Esophagus squamous epithelium (tissue), 5 donors: Measurements from ENCODE around the gene INPP4B. TPM values are rescaled to one million over a fixed set of nuclear protein-coding genes. Genes with fewer than 3 reads are reported as not detected.

ENCODE experiments used
- DNase-seq: peaks from one replicate; lab custom pipeline; 2025; lab: John Stamatoyannopoulos, UW
- H3K27ac ChIP-seq, 4 donors: fragments of 200-600 bp; sonication (generic); one replicate each; pipeline ENCODE4 v1.5.1; 2016 to 2019; ENCODE audit warnings: mild to moderate bottlenecking in 1 of 4
- H3K27me3 ChIP-seq, 4 donors: fragments of 200-600 bp; sonication (generic); 1 replicate in 3 of 4; 2 replicates in 1 of 4; pipeline versions ENCODE4 v1.5.1 to v1.6.0; 2017 to 2021; ENCODE audit warnings: antibody characterized with exemption in 1 of 4
- H3K36me3 ChIP-seq, 3 donors: fragments of 200-600 bp; sonication (generic); one replicate each; pipeline ENCODE4 v1.5.1; 2016 to 2019
- H3K4me1 ChIP-seq, 3 donors: fragments of 200-600 bp; sonication (generic); one replicate each; pipeline ENCODE4 v1.5.1; 2017 to 2019
- H3K4me3 ChIP-seq, 4 donors: fragments of 200-600 bp; sonication (generic); 1 replicate in 3 of 4; 2 replicates in 1 of 4; pipeline ENCODE4 v1.5.1; 2016 to 2019; ENCODE audit warnings: mild to moderate bottlenecking in 2 of 4, moderate library complexity in 1 of 4
- H3K9me3 ChIP-seq, 3 donors: fragments of 200-600 bp; sonication (generic); one replicate each; pipeline ENCODE4 v1.5.1; 2016 to 2019
- POLR2A ChIP-seq, 4 donors: fragments of 450-650 bp; IDR thresholded peaks; one replicate each; pipeline ENCODE4 v1.6.1; 2017; ENCODE audit warnings: antibody characterized with exemption in 4 of 4, mild to moderate bottlenecking in 4 of 4, moderate library complexity in 3 of 4
- WGBS, 2 donors: methylation state at CpG; one replicate each; pipeline ENCODE4 v1.1.5; 2018; 5-methylcytosine and 5-hydroxymethylcytosine counted together
- intact Hi-C: fragments of 100-400 bp; cut with DNase I; formaldehyde crosslinking; loops from one replicate; pipeline ENCODE4 v1.15.0; 2022
- total RNA-seq, 4 donors: library from RNA; depleted of rRNA; stranded (reverse); fragments of >200 nt; gene quantifications; one replicate each; pipeline ENCODE4 v1.1.0, GENCODE V29; 2016
- TF ChIP-seq, protein P1 (sequence below), 6 experiments: fragments of 450-650 bp in 4 of 6; fragments of 200-600 bp in 2 of 6; sonication (generic) in 2 of 6; IDR thresholded peaks; one replicate each; pipeline ENCODE4 v1.5.1; 2016 to 2019; ENCODE audit warnings: antibody characterized with exemption in 6 of 6, mild to moderate bottlenecking in 4 of 6, moderate library complexity in 4 of 6
- donor health status: DM: yes; HTN: yes; CAD: no.

Gene INPP4B
- total RNA-seq, 4 donors from 2014 or later: 14.3 to 49.7 (median 21.3) TPM

- WGBS, 2 donors: 72 to 85% methylated on average over 4 of the region's 4 CpGs
- Histone ChIP-seq H3K9me3 (no peaks in the 10 kb centered on the region), H3K36me3 (no peaks in the 10 kb centered on the region), H3K4me3 (no peak overlapping the region), H3K4me1 (peaks cover 0 to 3% (median 0%) of the 10 kb centered on the region in 3 donors), H3K27ac (no peak overlapping the region), H3K27me3 (no peaks in the 10 kb centered on the region)
- no peak for DNase-seq
- no peak for TF ChIP-seq POLR2A (IDR thresholded peaks at IDR 0.05)
- intact Hi-C loops: no loop called here
These were observed 462.2 kb downstream of the INPP4B start for GRCh38 chr4:142383800-142384470.

DNA sequence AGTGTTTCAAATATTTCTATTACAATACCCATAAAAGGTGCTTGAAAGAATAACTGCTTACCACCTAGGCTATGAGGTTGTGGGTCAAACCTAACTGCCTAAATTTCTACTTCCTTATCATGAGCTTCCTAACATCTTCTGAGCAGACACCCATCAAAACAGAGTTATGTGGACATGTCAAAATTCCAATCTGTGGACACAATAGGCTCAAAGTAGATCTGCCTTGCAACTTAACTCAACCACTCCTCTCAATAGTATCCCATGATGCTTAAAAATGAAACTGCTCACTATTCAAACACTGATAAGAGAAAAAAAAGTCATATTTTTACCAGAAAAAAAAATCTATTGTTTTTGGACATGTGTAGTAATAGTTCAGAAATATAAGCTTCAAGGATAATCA, 462.7 kb downstream of the INPP4B start:
- Histone ChIP-seq H3K9me3 (no peaks in the 10 kb centered on the region), H3K27me3 (no peaks in the 10 kb centered on the region), H3K4me3 (no peak overlapping the region), H3K27ac (no peak overlapping the region), H3K36me3 (no peaks in the 10 kb centered on the region), H3K4me1 (peaks cover 0 to 3% (median 0%) of the 10 kb centered on the region in 3 donors)
- TF ChIP-seq, protein P1, sequence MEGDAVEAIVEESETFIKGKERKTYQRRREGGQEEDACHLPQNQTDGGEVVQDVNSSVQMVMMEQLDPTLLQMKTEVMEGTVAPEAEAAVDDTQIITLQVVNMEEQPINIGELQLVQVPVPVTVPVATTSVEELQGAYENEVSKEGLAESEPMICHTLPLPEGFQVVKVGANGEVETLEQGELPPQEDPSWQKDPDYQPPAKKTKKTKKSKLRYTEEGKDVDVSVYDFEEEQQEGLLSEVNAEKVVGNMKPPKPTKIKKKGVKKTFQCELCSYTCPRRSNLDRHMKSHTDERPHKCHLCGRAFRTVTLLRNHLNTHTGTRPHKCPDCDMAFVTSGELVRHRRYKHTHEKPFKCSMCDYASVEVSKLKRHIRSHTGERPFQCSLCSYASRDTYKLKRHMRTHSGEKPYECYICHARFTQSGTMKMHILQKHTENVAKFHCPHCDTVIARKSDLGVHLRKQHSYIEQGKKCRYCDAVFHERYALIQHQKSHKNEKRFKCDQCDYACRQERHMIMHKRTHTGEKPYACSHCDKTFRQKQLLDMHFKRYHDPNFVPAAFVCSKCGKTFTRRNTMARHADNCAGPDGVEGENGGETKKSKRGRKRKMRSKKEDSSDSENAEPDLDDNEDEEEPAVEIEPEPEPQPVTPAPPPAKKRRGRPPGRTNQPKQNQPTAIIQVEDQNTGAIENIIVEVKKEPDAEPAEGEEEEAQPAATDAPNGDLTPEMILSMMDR (IDR thresholded peaks at IDR 0.05): no peak
- no peak for TF ChIP-seq POLR2A (IDR thresholded peaks at IDR 0.05)
- no peak for DNase-seq
- intact Hi-C loops: no loop called here

- peaks cover 0 to 3% (median 0%) of the 10 kb centered on the region in 3 donors for H3K4me1 ChIP-seq
- no peak overlapping the region for H3K4me3 ChIP-seq
- H3K27ac ChIP-seq: peak overlapping the region in 2 of 4 donors; percentile 22 to 29
- no peak for DNase-seq
- H3K36me3 ChIP-seq: no peaks in the 10 kb centered on the region
- intact Hi-C loops: no loop called here
- no peaks in the 10 kb centered on the region for H3K9me3 ChIP-seq
- 42 to 46% methylated on average over 5 of the region's 5 CpGs for WGBS, 2 donors
- H3K27me3 ChIP-seq: no peaks in the 10 kb centered on the region
- TF ChIP-seq, protein P1 (IDR thresholded peaks at IDR 0.05): no peak
- no peak for TF ChIP-seq POLR2A (IDR thresholded peaks at IDR 0.05)
These were observed 466.0 kb downstream of the INPP4B start for GRCh38 chr4:142380052-142380602.

GRCh38 chr4:142379277-142380051, 466.6 kb downstream of the INPP4B start:
- H3K4me1 ChIP-seq: peaks cover 0 to 3% (median 0%) of the 10 kb centered on the region in 3 donors
- intact Hi-C loops: no loop called here
- TF ChIP-seq, protein P1 (IDR thresholded peaks at IDR 0.05): no peak
- no peak for TF ChIP-seq POLR2A (IDR thresholded peaks at IDR 0.05)
- no peaks in the 10 kb centered on the region for H3K9me3 ChIP-seq
- H3K27ac ChIP-seq: peak overlapping the region in 2 of 4 donors; percentile 22 to 29
- DNase-seq: no peak
- no peak overlapping the region for H3K4me3 ChIP-seq
- 37 to 55% methylated on average over 4 of the region's 4 CpGs for WGBS, 2 donors
- H3K27me3 ChIP-seq: no peaks in the 10 kb centered on the region
- H3K36me3 ChIP-seq: no peaks in the 10 kb centered on the region

GRCh38 chr4:142378179-142378578, 467.9 kb downstream of the INPP4B start:
- TF ChIP-seq POLR2A (IDR thresholded peaks at IDR 0.05): no peak
- TF ChIP-seq, protein P1 (IDR thresholded peaks at IDR 0.05): no peak
- Histone ChIP-seq H3K27me3 (no peaks in the 10 kb centered on the region), H3K4me1 (peaks cover 0 to 5% (median 3%) of the 10 kb centered on the region in 3 donors), H3K9me3 (no peaks in the 10 kb centered on the region), H3K27ac (no peak overlapping the region), H3K4me3 (no peak overlapping the region), H3K36me3 (no peaks in the 10 kb centered on the region)
- WGBS, 2 donors: 83 to 88% methylated on average over 2 of the region's 2 CpGs
- no peak for DNase-seq
- intact Hi-C loops: no loop called here
